Stimulated activated CD4-positive, alpha-beta T cell treated with anti-CD3 and anti-CD28 coated beads, Interleukin-1b, Interleukin-23, amount 100 ng/mL, for 24 hours (primary cell): Measurements from ENCODE around the gene HOOK2.

Experiments used
- DNase-seq, 4 experiments: peaks; one replicate each; pipeline ENCODE4 v3.0.0-alpha.2; 2020; ENCODE audit warnings: low read depth in 4 of 4, low spot score in 1 of 4

HOOK2 gene

GRCh38 chr19:12783849-12784393 is 8.6 kb upstream of the HOOK2 start:
- DNase-seq, result no peak

DNA sequence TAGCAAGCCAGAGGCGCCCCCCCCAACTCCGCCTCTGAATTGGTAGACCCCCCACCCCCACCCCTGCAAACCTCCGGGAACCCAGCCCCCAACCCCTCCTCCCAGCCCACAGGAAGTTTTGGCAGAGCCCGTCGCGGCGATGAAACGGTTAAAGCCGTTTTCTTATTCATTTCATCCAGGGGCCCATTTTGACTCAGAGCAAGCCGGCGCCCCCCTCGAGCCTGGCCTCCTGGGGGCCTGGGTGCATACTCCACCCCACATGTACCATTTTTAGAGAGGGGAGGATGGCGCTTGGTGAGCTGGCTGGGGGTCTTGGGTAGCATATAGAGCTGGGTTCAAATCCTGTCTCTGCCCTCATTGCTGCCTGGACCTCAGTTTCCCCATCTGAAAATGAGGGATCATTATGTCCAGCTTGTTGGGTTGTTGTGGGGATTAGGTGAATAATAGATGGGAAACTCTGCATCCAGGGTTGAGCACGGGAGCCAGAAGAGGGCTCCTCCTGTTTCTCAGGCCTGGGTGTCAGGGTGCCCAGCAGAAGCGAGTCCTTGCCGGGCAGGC is 8.0 kb upstream of the HOOK2 start:
- peak in 1 of 4 experiments; percentile 68 for DNase-seq

- peak in 3 of 4 experiments; percentile 83 to 90 (median 83) for DNase-seq
Measured at GRCh38 chr19:12782424-12783290, 7.3 kb upstream of the HOOK2 start.

DNA sequence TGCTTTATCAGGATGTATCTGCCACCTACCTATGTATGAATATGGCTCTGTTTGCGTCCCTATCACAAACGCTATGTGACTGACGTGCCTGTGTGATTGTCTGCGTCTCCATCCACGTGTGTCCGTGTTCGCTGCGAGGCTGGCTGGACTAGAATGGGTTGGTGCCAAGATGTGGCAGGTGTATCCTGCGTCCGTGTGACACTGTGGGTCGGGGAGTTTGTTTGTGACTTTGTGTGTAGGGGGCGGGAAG is 6.7 kb upstream of the HOOK2 start:
- no peak for DNase-seq

DNA sequence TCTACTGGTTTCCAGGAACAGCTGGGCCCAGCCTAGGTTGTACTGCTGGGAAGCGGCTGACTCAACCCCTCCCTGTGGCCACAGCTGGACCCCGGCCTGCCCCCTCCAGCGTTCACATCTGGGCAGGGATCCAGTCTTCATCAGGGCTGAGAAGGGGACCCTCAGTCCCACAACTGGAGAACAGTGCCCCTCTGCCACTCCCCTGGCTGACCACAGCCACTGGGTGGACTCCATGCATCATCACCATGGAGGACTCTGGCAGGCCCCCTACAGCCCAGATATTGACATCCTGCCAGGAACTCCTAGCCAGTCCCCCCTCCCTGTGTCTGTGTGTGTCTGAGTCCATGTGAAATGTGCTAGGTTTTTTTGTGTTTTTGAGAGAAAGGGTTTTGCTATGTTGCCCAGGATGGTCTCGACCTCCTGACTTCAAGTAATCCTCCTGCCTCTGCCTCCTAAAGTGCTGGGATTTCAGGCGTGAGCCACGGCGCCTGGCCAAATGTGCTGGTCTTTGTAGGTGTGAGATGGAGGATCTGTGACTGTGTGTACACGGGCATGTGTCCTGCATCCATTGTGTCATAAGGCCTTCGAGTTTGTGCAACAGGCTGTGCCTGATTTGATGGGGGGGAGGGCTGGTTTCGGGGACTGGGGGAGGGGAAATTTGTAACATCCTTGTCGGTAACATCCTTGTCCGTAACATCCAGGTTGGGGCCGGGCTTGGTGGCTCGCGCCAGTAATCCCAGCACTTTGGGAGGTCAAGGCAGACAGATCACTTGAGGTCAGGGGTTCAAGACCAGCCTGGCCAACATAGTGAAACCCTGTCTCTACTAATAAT is 4.0 kb upstream of the HOOK2 start:
- DNase-seq, result no peak

- no peak for DNase-seq
Measured at GRCh38 chr19:12778905-12779161, 3.5 kb upstream of the HOOK2 start.

DNA sequence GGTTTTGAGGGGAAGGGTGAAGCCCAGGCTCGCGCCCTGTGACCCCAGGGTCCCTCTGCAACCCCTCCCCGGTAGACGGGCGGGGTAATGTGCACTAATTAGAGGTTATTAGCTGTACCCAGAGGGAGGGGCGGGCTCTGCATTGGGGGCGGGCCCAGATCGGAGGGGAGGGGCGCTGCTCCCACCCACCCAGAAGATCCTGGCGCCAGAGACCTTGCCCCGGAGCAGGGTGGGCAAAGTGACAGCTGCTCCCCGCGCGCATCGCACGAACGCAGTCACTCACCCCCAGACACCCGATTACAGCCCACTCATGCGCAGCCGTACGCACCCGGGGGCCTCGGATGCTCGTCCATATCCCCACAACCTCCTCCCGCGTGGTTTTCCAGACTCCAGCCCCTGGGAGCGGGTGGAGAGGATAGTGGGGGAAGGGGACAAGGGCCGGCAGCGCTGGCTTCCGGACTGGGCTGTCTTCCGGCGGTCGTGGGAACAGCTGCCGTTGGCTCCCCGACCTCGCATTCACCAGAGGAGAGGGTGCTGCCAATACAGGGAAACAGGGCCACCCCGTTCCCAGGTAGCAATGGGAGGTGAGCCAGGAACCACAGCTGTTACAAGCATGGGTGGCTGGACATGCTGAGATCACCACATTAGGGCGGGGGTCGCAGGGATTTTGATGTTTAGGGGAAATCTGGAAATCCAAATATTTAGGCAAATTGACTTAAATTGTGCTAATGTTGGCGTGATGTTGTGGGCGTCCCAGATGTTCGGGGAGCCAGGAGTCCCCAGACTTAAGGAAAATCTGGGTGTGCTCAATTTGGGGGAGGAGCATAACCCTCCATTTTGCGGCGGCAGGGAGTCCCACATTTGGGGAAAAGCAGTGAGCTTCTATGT is 2.9 kb upstream of the HOOK2 start:
- no peak for DNase-seq

- DNase-seq, result peak in 2 of 4 experiments; percentile 71 to 79
Measured at GRCh38 chr19:12777217-12778016, 2.1 kb upstream of the HOOK2 start.

DNA sequence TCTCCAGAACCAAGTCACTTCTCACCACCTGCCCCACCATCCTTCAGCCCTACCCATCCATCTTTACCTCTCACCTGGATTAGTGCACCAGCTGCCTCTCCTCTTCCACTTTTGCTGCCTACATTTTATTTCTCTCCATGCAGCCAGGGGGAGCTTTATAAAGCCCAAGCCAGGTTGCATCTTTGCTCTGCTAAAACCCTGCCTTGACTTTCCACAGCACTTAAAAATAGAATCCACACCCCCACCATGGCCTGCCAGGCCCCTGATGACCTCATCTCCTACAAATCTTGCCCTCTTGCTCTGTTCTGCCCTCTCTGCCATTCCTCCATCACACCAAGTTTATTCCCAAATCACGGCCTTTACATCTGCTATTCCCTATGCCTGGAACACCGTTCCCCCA is 1.8 kb downstream of the HOOK2 start:
- no peak for DNase-seq

DNA sequence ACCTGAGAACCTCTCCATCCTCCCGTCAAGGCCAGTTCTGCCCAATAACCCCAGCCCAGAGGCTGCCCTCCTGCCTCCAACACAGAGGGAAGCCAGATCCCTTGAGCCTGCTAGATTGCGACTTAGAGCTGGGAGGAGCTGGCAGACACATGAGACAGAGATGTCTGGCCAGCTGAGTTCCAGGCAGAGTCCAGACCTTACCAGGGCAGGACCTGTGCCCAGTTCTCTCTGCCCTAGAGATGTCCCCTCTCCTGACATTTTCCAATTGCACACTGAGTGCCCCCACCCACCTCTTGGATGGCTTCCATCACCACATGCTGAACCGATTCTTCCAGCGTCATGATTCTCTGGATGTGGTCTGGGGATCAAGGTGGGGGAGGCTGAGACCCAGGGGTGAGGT is 3.0 kb downstream of the HOOK2 start:
- no peak for DNase-seq

DNA sequence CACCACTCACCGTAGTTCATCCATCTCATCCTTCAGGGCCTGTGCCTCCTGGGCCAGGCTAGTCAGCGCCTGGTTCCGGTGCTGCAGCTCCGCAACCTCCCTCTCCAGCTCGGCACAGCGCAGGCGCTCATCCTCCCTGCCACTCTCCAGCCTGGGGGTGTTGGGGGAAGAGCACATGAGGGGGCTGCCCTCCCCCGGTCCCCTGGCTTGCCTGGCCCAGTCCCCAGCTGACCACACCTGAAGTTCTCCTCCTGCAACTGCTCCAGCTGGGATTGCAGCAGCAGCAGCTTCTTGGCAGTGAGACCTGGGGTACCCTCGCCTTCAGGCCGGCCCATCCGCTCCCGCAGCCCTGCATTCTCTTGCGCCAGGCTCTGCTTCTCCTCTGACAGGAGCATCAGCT is 4.4 kb downstream of the HOOK2 start:
- DNase-seq, result no peak

GRCh38 chr19:12769689-12770088 is 5.7 kb downstream of the HOOK2 start:
- no peak for DNase-seq

- DNase-seq, result no peak
Measured at GRCh38 chr19:12767666-12768065, 7.7 kb downstream of the HOOK2 start.

DNA sequence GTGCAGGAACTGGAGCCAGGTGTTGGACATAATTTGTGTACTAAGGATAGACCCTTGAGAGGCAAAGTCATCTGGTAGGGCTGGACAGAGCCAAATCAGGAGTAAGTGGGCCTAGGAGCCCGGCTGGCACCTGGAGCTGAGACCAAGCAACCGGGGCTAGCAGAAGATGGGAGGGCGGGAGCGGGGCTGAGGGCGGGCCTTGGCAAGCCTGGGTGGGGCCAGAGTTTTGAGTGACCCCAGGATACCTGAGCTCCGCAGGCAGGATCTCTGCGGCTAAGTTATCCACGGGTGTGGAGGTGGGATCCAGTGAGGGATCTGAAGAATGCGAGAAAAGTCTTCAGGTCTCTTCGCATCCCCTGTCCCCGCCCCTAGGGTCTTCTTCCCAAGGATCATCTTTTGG is 8.2 kb downstream of the HOOK2 start:
- DNase-seq, result no peak

DNA sequence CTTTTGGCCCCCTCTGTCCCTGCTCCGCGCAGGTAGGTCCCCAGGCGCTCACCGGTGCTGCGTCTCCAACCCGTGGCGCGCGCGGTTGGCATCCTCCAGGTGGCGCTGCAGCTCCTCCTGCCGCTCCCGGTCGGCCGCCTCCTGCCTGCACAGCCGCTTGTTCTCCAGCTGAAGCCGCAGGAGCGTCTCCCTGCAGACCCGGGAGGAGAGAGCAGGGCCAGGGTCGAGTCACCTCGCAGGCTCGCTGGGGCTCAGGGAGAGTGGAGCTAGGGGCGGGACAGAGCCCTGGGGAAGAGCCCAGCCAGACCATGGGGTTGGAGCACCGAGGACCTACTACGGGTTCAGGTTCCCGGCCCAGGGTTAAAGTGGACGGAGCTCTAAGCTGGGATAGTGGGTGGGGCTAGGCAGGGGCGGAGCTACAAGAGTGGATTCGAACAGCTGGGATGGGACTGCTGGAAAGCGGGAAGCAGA is 9.3 kb downstream of the HOOK2 start:
- DNase-seq, result peak in 2 of 4 experiments; percentile 64 to 82

DNA sequence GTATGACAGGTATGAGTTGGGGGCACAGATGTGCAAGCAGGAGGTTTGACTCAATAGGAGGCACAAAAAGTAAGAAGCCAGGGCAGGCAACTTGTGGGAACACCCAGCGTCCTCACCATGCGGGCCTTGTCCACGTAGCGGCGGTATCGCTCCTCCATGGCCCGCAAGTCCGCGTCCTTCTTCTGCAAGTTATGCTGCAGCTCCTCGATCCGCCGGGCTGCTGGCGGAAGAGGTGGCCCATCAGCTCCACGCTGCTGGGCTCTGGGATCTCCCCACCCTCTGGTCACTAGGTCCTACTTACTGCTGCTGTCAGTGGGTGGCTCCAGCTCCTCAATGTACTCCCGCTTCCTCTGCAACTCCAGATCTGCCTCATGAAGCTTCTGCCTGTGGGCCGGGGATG is 10.7 kb downstream of the HOOK2 start:
- no peak for DNase-seq

GRCh38 chr19:12763100-12763499 is 12.3 kb downstream of the HOOK2 start:
- no peak for DNase-seq

- no peak for DNase-seq
Measured at GRCh38 chr19:12759686-12760085, 15.7 kb downstream of the HOOK2 start.

GRCh38 chr19:12757544-12758274 is 17.6 kb downstream of the HOOK2 start:
- DNase-seq, result no peak
